ENCODE data around the gene HCRTR1.

Gene HCRTR1

DNA sequence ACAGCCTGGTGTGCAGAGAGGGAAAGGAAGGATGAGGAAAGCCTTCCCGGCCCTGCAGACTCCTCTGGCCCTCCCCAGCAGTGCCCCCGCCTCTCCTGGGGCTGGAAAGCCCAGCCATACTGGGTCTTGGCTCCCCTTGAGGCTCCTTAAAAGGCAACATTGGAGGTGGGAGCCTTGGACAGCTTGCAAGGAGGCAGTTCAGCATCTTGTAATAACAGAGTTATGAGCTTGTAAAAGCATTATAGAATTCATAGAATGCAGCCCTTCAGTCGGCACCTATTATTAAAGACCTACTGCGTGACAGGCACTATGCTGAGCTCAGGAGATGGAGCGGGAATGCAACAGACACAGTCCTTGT is 37.0 kb upstream of the HCRTR1 start:
- H3K36me3 ChIP-seq (ENCODE audit: insufficient read depth, low read length): no peaks in the 10 kb centered on the region
- no peaks in the 10 kb centered on the region for H3K79me2 ChIP-seq (ENCODE audit: insufficient read depth, low read length)
- H3K27me3 ChIP-seq (ENCODE audit: insufficient read depth, low read length, poor library complexity, severe bottlenecking): no peaks in the 10 kb centered on the region
- no peaks in the 10 kb centered on the region for H3F3A ChIP-seq (ENCODE audit: low read depth)
- H3K9me3 ChIP-seq (ENCODE audit: insufficient read depth, low read depth, low read length): no peaks in the 10 kb centered on the region
- no peaks in the 10 kb centered on the region for H4K20me1 ChIP-seq (ENCODE audit: insufficient read depth, low read length, poor library complexity, severe bottlenecking)
- no peak overlapping the region for H3K4me3 ChIP-seq (ENCODE audit: low read length, poor library complexity, severe bottlenecking)
- no peak overlapping the region for H2AFZ ChIP-seq (ENCODE audit: low read length)
- H3K9me2 ChIP-seq (replicated peaks; ENCODE audit: low read depth, low read length): no peaks in the 10 kb centered on the region
- no peak overlapping the region for H3K9ac ChIP-seq (ENCODE audit: low read depth, low read length, poor library complexity, severe bottlenecking)
- TF ChIP-seq EZH2phosphoT487 (IDR thresholded peaks at IDR 0.05; ENCODE audit: borderline replicate concordance): no peak
- TF ChIP-seq, protein P1, sequence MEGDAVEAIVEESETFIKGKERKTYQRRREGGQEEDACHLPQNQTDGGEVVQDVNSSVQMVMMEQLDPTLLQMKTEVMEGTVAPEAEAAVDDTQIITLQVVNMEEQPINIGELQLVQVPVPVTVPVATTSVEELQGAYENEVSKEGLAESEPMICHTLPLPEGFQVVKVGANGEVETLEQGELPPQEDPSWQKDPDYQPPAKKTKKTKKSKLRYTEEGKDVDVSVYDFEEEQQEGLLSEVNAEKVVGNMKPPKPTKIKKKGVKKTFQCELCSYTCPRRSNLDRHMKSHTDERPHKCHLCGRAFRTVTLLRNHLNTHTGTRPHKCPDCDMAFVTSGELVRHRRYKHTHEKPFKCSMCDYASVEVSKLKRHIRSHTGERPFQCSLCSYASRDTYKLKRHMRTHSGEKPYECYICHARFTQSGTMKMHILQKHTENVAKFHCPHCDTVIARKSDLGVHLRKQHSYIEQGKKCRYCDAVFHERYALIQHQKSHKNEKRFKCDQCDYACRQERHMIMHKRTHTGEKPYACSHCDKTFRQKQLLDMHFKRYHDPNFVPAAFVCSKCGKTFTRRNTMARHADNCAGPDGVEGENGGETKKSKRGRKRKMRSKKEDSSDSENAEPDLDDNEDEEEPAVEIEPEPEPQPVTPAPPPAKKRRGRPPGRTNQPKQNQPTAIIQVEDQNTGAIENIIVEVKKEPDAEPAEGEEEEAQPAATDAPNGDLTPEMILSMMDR (conservative IDR thresholded peaks at IDR 0.05; ENCODE audit: low read length): no peak
- H3K4me2 ChIP-seq (ENCODE audit: low read depth, low read length, poor library complexity, severe bottlenecking): no peak overlapping the region
- H3K4me1 ChIP-seq (ENCODE audit: insufficient read depth, low read length, poor library complexity, severe bottlenecking): no peaks in the 10 kb centered on the region

DNA sequence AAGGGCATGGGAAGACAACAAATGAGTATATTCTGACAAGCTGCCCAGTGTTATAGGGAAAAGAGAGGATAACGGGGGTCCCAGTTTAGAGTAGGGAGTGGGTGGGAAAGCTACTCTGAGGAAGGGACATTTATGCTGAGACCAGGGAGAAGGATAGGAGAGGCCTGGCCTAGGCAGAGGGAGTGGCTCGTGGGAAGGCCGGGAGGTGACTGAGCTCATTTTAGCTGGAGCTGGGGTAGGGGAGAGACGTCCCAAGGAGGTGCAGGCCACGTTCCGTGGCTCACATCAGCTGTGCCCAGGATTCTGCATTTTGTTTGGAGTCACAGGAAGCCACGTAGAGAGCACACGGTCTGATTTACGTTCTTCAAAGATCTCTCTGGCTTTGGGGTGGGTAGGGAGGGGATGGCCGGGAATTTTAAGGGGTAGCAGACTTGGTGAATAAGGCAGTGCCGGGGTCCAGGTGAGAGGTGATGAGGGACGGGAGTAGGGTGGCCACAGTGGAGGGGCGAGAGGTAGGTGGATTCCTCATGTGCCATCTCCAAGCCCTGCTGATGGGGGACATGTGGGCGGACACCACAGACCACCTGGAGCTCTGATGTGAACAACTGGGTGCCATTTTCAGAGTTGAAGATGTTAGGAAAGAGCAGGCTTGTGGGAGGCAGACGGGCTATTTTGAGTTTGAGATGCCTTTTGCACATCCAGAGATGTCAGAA is 36.4 kb upstream of the HCRTR1 start:
- no peak overlapping the region for H3K9ac ChIP-seq (ENCODE audit: low read depth, low read length, poor library complexity, severe bottlenecking)
- H3K36me3 ChIP-seq (ENCODE audit: insufficient read depth, low read length): no peaks in the 10 kb centered on the region
- no peak overlapping the region for H2AFZ ChIP-seq (ENCODE audit: low read length)
- H3K27me3 ChIP-seq (ENCODE audit: insufficient read depth, low read length, poor library complexity, severe bottlenecking): no peaks in the 10 kb centered on the region
- H3K4me1 ChIP-seq (ENCODE audit: insufficient read depth, low read length, poor library complexity, severe bottlenecking): no peaks in the 10 kb centered on the region
- H3F3A ChIP-seq (ENCODE audit: low read depth): no peaks in the 10 kb centered on the region
- TF ChIP-seq, protein P1 (conservative IDR thresholded peaks at IDR 0.05; ENCODE audit: low read length): no peak
- TF ChIP-seq EZH2phosphoT487 (IDR thresholded peaks at IDR 0.05; ENCODE audit: borderline replicate concordance): no peak
- no peak overlapping the region for H3K4me3 ChIP-seq (ENCODE audit: low read length, poor library complexity, severe bottlenecking)
- H3K4me2 ChIP-seq (ENCODE audit: low read depth, low read length, poor library complexity, severe bottlenecking): no peak overlapping the region
- H3K9me3 ChIP-seq (ENCODE audit: insufficient read depth, low read depth, low read length): no peaks in the 10 kb centered on the region
- H3K9me2 ChIP-seq (replicated peaks; ENCODE audit: low read depth, low read length): no peaks in the 10 kb centered on the region
- H3K79me2 ChIP-seq (ENCODE audit: insufficient read depth, low read length): no peaks in the 10 kb centered on the region
- H4K20me1 ChIP-seq (ENCODE audit: insufficient read depth, low read length, poor library complexity, severe bottlenecking): no peaks in the 10 kb centered on the region

DNA sequence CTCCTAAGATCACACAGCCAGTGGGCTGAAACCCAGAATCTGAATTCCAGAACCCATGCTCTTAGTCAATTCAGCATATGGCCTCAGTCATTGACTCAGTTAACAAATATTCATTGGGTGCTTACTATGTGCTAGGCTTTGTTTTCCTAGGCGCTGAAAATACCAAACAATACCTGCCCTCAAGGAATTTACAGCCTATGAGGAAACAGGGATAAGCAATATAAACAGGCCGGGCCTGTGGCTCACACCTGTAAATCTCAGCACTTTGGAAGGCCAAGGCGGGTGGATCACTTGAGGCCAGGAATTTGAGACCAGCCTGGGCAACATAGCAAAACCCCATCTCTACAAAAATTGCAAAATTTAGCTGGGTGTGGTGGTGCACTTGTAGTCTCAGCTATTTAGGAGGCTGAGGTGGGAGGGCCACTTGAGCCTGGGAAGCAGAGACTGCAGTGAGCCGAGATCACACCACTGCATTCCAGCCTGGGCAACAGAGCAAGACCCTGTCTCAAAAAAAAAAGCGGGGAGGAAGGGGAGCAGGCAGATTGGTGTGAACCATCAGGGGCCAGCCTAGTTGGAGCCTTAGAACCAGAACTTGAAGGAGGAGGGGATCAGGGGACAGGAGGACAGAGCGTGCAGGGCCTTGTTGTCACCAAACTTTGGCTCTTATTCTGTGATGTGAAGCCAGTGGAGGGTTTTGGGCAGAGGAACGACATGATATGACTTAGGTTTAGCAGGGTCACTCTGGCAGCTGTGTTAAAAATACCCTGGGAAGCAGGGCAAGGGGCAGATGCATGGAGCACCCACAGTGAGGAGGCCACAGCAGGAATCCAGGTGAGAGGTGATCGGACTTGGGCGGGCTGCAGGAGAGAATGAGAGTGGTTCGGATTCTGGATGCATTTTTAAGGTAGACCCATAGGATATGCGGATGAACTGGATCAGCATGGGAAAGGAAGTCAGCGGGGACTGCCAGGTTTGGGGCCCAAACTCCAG is 35.4 kb upstream of the HCRTR1 start:
- Histone ChIP-seq H2AFZ (ENCODE audit: low read length) (no peak overlapping the region), H3K4me1 (ENCODE audit: insufficient read depth, low read length, poor library complexity, severe bottlenecking) (no peaks in the 10 kb centered on the region), H4K20me1 (ENCODE audit: insufficient read depth, low read length, poor library complexity, severe bottlenecking) (no peaks in the 10 kb centered on the region), H3K36me3 (ENCODE audit: insufficient read depth, low read length) (no peaks in the 10 kb centered on the region), H3K9me3 (ENCODE audit: insufficient read depth, low read depth, low read length) (no peaks in the 10 kb centered on the region), H3K4me3 (ENCODE audit: low read length, poor library complexity, severe bottlenecking) (no peak overlapping the region), H3K27me3 (ENCODE audit: insufficient read depth, low read length, poor library complexity, severe bottlenecking) (no peaks in the 10 kb centered on the region), H3K4me2 (ENCODE audit: low read depth, low read length, poor library complexity, severe bottlenecking) (no peak overlapping the region), H3K9ac (ENCODE audit: low read depth, low read length, poor library complexity, severe bottlenecking) (no peak overlapping the region), H3K9me2 (replicated peaks; ENCODE audit: low read depth, low read length) (no peaks in the 10 kb centered on the region), H3F3A (ENCODE audit: low read depth) (no peaks in the 10 kb centered on the region), H3K79me2 (ENCODE audit: insufficient read depth, low read length) (no peaks in the 10 kb centered on the region)
- TF ChIP-seq, protein P1 (conservative IDR thresholded peaks at IDR 0.05; ENCODE audit: low read length): no peak
- no peak for TF ChIP-seq EZH2phosphoT487 (IDR thresholded peaks at IDR 0.05; ENCODE audit: borderline replicate concordance)
